ENCODE measurements around the gene TMEM161B.
A peak's percentile ranks its signal among the peaks of the same experiment; 100 is the strongest.
"Not testable (repeated sequence)": the region's sequence is repeated elsewhere in the genome, so short reads cannot be mapped to it uniquely, and the experiment has no call there.

Gene TMEM161B

DNA sequence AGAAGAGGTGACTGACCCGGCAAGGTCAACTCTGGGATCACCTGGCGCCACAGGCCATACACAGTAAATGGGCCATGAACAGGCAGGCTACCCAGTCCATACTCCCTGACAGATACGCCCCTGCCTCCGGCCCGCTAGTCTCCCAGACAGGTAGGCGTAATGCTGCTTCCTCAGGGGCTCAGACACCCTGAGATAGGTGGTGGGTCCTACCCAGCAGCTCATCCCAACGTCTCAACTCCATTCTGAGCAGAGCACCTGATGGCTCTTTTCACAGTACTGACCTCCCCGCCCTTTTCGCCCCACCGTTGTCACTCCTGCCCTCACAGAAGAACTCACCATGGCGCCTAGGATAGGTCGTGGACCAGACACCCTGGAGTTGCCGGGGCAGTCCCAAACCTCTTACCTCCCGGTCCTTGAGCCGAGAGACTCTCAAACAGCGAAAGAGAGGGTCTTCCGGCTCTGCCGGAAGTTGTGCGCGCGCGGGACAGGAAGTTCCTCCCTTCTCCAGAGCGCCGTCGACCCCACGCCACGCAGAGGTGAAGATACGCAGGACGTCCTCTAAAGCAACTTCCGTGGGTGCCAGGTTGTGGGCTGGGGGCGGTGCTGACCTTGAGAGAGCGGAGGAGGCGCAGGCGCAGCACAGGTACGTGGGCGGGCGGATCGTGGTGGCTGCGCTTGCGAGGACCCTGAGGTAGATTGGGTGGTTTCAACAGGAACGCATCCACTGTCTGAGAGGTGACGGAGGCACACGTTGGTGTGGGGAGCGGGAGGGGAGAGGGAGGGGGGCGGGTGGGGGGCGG is at the start of gene TMEM161B:
Gene TMEM161B, minus strand, starts transcription at position 461 of the 800 bp plus-strand sequence. Its CDS starts 122 bp downstream, at position 339.
- DNase-seq, result peak; percentile 94 to 97

DNA sequence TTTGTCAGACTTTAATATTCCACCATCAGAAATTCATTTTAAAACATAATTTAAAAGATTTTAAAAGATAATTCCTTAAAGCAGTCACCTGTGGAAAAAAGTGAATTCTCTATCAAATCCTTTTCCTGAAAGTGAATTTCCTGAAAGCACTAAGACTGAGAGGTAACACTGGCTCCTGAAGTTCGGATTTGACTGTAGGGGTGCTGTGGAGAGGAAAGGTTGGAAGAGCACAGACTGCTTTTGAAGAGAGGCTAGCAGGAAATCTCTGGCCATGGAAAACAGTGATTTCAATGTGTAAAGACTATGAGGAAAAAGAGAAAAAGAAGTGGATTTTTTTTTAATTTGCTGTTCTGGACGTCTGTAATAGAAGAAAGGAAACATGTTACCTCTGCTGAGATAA is 35.7 kb upstream of the TMEM161B start:
- DNase-seq, result no peak

DNA sequence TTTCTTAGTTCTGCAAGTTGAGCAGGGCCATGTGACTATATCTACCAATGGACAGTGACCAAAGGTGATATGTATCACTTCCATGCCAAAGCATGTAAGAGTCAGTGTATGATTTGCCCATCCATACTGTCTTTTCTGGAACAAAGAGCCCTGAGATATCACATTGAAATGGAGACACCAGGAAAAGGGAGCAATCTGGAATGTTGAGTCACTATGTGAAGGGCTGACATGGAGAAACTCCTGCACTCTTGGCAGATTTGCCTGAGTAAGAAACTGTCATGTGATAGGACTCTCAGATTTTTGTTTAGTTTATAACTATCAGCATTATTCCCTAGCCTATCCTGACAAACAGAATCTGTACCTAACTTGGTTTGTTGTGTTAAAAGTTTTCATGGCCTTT is 29.8 kb upstream of the TMEM161B start:
- DNase-seq, result no peak

DNA sequence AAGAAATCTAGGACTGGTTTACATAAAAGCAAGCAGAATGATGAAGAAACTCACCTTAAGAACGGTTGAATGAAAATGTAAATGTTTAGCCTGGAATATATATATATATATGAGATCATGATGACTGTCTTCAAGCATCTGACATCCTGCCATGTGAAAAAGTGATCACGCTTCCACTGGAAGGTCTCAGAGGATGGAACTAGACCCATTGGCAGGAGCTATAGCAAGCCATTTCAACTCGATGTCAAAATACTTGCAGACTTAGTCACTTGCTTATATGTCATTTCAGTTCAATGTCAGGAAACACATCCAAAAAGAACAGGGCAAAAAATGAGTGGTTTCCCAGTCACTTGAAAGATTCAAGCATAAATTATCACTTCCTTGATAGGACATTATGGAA is 22.2 kb upstream of the TMEM161B start:
- no peak for DNase-seq

DNA sequence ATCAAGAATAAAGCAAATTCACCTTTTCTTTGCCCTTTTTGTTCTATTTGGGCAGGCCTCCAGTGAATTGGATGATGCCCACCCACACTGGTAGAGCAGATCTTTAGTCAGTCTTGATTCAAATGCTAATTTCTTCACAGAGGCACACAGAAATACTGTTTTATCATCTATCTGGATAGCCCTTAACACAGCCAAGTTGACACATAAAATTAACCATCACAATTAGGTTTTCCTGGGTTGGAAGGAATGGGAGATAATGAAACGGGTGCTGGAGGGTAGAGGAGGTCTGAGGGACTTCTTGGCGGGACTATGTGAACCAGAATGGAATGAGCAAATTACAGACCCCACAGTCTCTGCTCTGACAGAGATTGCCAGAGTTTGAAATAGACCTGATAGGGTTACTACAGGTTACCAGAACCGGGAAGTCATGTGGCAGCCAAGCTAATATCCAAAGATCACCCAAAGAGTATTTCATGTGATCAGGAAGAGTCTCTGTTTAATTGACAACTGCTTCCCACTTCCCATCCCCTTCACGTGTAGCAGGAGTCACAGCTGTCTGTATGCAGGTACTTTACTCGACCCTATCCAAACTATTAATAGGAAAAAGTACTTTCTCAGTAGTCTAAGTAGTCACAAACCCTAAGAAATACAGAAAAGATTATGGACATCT is 20.0 kb upstream of the TMEM161B start:
- no peak for DNase-seq

DNA sequence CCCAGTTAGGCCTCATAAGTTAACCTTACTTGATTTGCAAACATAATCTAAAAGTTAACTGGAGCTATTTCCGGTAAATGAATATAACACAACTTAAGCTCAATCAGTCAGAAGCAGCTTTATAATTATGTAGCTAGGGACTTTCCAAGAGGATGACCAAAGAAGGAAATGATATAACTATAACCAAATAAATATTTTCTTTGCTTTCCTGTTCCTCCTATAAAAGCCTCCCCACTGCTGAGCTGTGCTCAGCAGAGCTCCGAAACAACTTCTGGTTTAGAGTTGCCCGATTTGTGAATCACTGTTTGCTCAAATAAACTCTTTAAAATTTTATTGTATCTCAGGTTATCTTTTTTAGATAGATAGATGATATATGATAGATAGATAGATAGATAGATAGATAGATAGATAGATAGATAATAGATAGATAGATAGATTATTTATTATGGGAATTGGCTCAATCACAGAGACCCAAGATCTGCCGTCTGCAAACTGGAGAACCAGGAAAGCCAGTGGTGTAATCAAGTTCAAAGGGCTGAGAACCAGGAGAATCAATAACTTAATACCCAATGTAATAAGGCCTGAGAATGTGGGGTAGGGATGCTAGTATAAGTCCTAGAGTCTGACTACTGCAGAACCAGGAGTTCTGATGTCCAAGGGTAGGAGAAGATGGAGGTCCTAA is 19.3 kb upstream of the TMEM161B start:
- no peak for DNase-seq

DNA sequence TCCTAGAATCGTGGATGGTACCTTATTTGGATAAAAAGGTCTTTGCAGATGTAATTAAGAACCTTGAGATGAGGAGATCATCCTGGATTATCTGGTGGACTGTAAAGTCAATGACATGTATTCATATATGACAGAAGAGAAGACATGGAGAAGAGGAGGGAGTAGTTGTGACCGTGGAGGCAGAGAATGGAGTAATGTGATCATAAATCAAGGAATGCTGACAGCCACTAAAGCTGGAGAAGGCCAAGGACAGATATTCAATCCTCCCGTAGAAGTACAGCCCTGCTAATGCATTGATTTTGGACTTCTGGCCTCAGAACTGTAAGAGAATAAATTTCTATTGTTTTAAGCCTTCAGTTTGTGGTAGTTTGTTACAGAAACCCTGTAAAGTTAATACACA is 18.7 kb upstream of the TMEM161B start:
- no peak for DNase-seq

DNA sequence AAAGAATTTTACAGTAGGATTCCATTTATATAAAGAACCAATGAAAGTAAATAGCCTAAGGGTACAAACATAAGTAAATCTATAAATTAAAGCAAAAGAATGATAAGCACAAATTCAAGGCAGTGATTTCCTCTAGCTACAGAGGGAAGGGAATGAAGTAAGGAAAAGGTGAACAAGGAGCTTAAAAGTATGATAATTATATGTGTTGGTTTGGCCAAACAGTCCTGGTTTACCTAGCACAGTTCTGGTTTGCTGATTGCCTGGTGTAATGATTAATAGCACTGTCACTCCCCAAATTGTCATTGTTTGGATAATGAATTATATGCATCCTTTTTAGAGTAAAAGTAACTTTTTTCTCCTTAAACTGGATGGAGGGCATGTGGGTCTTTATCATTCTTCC is 15.0 kb upstream of the TMEM161B start:
- DNase-seq, result no peak

DNA sequence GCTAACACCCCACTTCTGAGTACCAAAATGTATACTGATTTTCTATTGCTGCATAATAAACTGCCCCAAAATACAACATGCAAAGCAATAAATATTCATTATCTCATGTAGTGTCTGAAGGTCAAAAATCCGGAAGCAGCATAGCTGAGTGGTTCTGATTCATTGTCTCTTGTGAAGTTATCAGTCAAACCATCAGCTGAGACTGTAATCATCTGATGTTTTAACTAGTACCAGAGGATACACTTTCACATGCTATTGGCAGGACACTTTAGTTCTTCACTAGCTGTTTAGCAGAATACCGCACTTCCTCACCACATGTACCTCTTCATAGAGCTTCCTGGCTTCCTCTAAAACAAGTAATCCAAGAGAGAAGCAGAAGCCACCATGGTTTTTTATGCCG is 12.7 kb upstream of the TMEM161B start:
- no peak for DNase-seq

DNA sequence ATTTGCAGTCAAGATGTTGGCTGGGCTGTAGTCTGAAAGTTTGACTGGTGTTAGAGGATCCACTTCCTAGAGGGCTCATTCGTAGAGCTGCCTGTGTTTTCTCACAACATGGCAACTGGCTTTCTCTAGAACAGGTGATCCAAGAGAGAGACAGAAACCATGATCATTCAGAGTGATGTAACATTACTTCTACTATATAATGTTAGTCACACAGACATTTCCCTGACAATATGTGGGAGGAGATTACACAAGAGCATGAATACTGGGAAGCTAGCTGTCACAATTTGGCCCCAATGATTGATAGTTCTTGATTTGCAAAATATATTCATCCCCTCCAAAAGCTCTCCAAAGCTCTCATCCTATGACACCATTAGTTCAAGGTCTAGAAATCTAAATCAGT is 10.9 kb upstream of the TMEM161B start:
- no peak for DNase-seq

DNA sequence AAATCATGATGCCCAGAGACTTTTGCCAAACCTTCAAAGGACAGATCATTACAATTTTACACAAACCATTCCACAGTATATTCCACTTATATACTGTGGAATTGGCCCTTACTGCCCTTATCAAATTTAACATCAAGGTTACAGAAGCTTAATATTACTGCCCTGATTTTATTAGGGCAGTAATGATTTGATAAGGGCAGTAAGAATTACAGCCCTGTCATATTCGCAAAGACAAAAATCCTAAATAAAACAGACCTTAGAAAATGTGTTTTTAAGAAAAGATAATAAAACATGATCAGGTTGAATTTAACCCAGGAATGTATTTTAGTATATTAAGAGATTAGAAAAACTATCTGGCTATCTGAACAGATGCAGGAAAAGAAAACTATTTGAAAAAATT is 7.7 kb upstream of the TMEM161B start:
- no peak for DNase-seq

DNA sequence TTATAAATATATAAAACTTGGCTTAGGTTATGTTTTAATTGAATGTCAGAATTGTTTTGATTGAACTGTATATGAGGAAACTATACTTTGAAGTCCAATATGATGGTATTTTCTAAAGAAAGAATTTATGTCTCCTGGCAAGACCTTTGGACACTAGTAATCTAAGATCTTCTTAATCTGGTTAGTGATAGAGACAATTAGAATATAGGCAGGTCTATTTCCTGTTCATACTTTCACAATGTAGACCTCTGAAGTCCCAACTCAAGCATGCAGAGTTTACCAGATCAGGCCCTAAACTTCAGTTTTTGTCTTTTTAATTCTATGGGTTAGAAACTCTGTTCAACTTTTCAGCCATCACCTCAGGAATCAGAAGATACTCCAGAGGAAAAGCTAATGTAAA is 6.9 kb upstream of the TMEM161B start:
- DNase-seq, result no peak

DNA sequence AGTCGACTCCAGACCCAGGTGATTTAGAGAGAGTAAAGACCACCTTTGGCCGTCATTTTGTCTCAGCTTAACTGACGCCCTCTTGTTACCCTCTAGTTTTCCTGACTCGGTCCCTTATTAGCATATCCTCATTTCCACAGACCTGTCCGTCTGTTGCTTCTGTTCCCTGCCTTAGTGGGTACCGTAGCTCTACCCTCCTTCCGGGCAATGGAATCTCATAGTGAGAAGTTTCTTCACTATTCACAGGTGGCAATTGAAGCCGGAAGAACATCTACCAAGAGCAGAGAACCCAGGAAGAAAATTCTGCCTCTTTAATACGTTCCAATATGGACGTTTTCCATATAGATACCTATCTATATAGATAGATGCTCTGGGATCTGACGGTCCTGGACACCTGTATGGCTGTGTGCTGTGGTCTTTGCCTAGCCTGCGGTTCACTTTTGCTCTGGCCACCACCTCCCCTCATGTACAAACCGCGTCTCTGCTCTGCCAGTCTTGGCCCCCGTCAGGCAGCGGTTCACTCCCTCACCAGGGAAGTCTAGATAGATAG is 652 bp upstream of the TMEM161B start:
- DNase-seq, result peak in 1 of 2 experiments; percentile 16

DNA sequence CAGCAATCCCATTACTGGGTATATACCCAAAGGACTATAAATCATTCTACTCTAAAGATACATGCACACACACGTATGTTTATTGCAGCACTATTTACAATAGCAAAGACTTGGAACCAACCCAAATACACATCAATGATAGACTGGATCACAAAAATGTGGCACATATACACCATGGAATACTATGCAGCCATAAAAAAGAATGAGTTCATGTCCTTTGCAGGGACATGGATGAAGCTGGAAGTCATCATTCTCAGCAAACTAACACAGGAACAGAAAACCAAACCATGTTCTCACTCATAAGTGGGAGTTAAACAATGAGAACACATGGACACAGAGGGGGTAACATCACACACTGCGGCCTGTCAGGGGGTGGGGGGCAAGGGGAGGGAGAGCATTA is 4.1 kb downstream of the TMEM161B start:
- DNase-seq, result not testable (repeated sequence)

DNA sequence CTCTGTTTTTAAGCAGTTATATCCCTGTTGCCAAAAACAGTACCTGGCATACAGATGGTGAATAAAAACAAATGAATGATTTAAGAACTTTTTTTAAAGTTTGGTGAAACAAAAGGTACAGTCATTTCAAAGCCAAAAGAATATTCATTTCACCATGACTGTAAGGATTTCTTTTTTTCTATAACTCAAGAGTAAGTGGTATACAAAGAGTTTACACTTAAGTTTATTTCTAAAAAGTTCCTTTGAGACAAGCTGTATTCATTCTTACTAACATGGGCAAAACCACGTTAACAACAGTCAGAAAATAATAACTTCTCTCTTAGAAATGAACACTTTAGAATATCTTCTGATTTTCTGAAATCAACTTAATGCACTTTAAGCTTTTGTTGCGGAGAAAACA is 5.3 kb downstream of the TMEM161B start:
- no peak for DNase-seq

DNA sequence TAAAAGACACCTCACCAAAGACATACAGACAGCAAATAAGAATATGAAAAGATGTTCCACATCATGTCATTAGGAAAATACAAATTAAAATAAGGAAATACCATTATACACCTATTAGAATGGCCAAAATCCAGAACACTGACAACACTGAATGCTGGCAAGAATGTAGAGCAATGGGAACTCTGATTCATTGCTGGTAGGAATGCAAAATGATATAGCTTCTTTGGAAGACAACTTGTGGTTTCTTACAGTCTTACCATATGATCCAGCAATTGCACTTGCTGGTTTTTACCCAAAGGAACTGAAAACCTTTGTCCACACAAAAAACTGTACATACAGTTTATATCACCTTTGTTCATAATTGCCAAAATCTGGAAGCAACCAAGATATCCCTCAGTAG is 6.5 kb downstream of the TMEM161B start:
- no peak for DNase-seq

DNA sequence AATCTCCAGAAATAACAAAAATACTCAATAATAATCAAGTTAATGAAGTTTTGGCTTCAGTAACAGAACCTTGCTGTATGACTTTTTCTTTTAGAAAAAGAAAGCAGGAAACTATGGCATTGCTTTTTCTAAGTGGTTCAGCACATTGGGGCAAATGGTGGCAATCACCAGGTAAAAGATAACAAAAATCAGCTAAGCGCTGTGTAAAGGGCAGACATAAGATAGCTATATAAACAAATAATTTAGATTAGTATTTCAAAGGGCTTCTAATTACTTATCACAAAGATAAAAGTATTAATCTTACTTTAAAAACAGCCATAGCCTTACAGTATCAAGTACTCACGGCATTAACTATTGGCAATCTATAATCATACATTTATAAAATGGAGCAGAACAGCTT is 10.0 kb downstream of the TMEM161B start:
- no peak for DNase-seq

DNA sequence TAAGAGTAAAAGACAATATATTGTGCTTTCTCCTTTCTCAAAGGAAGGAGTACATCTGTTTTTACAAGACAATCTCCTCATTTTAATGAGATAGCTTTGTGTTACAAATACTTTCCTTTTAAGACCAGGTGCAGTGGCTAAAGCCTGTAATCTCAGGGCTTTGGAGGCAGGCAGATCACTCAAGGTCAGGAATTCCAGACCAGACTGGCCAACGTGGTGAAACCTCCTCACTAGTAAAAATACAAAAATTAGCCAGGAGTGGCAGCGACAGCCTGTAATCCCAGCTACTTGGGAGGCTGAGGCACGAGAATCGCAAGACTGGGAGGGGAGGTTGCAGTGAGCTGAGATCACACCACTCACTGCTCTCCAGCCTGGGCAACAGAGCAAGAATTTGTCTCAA is 11.8 kb downstream of the TMEM161B start:
- DNase-seq, result no peak

DNA sequence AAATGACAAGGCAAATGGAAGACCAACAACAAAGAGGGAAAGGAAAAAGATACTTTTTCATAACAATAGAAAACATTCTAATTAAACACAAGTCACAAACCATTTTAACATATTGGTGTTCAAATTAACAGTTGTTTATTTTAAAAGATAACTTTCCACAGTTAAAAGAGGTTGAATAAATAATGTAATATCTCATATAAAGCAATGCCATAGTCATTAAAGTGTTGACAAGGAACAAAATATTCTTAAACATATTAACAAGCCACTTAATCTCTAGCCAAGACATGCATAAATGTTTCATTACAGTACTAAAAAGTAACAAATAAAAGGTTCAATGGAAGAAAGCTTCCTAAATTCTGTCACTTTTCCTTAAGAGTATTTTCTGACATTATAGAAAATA is 12.6 kb downstream of the TMEM161B start:
- no peak for DNase-seq

DNA sequence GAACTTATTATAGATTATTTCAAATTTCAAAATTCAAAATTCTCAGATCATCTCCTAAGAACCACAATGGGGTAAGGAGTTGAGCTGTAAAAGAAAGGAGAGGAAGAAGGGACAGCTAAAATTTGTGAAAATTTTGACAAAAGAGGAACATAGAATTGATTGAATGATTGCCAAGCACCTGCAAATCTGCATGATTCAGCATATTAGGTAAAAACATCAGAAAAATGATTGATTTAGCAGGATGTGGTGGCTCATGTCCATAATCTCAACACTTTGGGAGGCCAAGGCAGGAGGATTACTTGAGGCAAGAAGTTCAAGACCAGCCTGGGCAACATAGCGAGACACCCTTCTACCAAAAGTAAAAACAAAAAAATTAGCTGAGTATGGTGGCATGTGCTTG is 14.3 kb downstream of the TMEM161B start:
- no peak for DNase-seq

DNA sequence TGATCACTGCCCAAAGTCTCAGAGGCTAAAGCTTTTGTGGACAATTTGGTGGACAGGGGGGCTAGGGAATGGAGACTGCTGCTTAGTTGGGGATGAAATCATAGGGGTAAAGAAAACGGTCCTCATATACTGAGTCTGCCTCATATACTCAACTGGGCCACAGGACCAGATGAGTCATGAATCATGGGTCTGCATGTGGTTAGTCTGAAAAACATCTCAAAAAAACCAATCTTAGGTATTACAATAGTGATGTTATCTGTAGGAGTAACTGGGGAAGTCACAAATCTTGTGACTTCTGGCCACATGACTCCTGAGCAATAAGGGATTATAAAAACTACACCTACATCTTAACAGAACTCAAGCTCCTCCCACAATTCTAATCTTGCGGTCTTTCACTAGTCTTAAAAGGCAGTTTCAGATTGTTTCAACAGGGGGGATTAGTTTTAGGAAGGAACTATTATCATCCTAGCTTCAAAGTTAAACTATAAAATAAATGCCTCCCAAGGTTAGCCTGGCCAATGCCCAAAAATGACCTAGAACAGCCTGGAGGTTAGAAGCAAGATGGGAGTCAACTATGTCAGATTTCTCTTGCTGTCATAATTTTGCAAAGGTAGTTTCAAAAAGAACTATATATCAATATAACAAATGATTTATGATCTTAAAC is 17.5 kb downstream of the TMEM161B start:
- no peak for DNase-seq

DNA sequence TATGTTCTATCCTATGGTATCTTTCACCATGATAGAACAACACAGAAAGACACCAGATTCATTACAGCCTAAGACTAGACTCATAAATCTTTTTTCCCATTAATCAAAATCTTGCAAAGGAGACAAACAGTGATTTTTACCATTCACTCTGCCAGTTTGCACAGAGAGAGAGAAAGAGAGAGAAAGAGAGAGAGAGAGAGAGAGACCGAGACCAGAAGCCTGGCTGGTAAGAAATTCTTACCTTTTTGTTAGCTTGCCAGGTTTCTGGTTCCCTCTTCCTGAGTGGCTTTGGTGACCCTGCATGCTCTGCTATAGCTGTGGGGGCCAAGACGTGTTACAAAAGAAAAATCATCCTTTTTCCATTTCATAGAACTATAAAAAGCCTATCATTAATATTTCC is 18.6 kb downstream of the TMEM161B start:
- no peak for DNase-seq
